K562 (cell line): ENCODE data around the gene ZNF503. TPM values are rescaled to one million over a fixed set of nuclear protein-coding genes. Genes with fewer than 3 reads are reported as not detected.

Experiments used
- ATAC-seq: fragments of 200-7000 bp; cut with Tn5 transposase; 3 replicates; pipeline ENCODE4 v1.9.1; 2020; ENCODE audit warnings: moderate library complexity
- BruUV-seq: library from RNA; stranded (reverse); fragments of 400-500 nt; replicated peaks from 2 replicates; lab custom pipeline; 2021; lab: Mats Ljungman, UMichigan
- CTCF ChIA-PET: fragments of 300-600 bp; formaldehyde crosslinking; extraction: SDS; loops from one replicate; lab custom pipeline; 2021; ENCODE audit warnings: low intra/inter-chr PET ratio; lab: Yijun Ruan, JAX
- POLR2A ChIA-PET: fragments of 300-600, 350-650 bp; sonication (Branson Sonifier 250); formaldehyde crosslinking; extraction: SDS; loops from one replicate; lab custom pipeline; 2021; ENCODE audit warnings: antibody characterized with exemption, inconsistent platforms; lab: Yijun Ruan, JAX
- DNase-seq, 4 experiments: peaks; one replicate each; pipeline versions ENCODE4 v3.0.0 to v3.0.0-alpha.2; 2011 to 2018; ENCODE audit warnings: low spot score in 3 of 4, mixed read lengths in 3 of 4; ENCODE audit errors: extremely low read depth in 1 of 4
- FAIRE-seq: peaks from 2 replicates; lab custom pipeline; 2011; peaks lifted over from hg19 to GRCh38; lab: Jason Lieb, UNC
- H2AFZ ChIP-seq: 2 replicates; pipeline ENCODE4 v1.6.0; 2011; ENCODE audit warnings: low read depth, low read length, control low read depth, inconsistent platforms
- H3K27ac ChIP-seq: fragments of 200-600 bp; 3 replicates; pipeline ENCODE4 v1.8.0; 2011; ENCODE audit warnings: low read depth, mild to moderate bottlenecking, control low read depth, inconsistent platforms, low read length, moderate library complexity, mixed read lengths; ENCODE audit errors: extremely low read depth
- H3K27me3 ChIP-seq, 2 experiments: fragments of 300-600 bp in 1 of 2; 2 replicates in 1 of 2; 3 replicates in 1 of 2; pipeline versions ENCODE4 v1.6.0 to v1.8.0; 2011; ENCODE audit warnings: inconsistent platforms in 2 of 2, low read length in 2 of 2, mild to moderate bottlenecking in 1 of 2, mixed read lengths in 1 of 2, moderate library complexity in 1 of 2; ENCODE audit not compliant: control insufficient read depth in 2 of 2, insufficient read depth in 2 of 2
- H3K36me3 ChIP-seq: fragments of 300-600 bp; 3 replicates; pipeline ENCODE4 v1.8.0; 2011; ENCODE audit warnings: mild to moderate bottlenecking, low read length, inconsistent platforms; ENCODE audit not compliant: control insufficient read depth, insufficient read depth
- H3K4me1 ChIP-seq, 2 experiments: fragments of 200-600 bp in 1 of 2; replicated peaks in 1 of 2; 2 replicates in 1 of 2; 3 replicates in 1 of 2; pipeline versions ENCODE4 v1.5.1 to v1.8.0; 2011; ENCODE audit warnings: inconsistent platforms in 2 of 2, low read length in 2 of 2, mild to moderate bottlenecking in 1 of 2, mixed read lengths in 1 of 2, moderate library complexity in 1 of 2; ENCODE audit not compliant: control insufficient read depth in 2 of 2, insufficient read depth in 2 of 2
- H3K4me2 ChIP-seq: 2 replicates; pipeline ENCODE4 v1.6.1; 2011; ENCODE audit warnings: low read length, control low read depth, inconsistent platforms, mixed read lengths; ENCODE audit not compliant: insufficient read depth
- H3K4me3 ChIP-seq: fragments of 200-600 bp; sonication (generic), shearing (Covaris generic); 2 replicates; pipeline ENCODE4 v1.5.1; 2016; ENCODE audit warnings: control low read depth, inconsistent platforms
- H3K79me2 ChIP-seq: fragments of 200-600 bp; 3 replicates; pipeline ENCODE4 v1.8.0; 2011; ENCODE audit warnings: low read length, inconsistent platforms; ENCODE audit not compliant: control insufficient read depth, insufficient read depth
- H3K9ac ChIP-seq, 2 experiments: 2 replicates each; pipeline versions ENCODE4 v1.6.0 to v1.6.1; 2011; ENCODE audit warnings: low read depth in 2 of 2, low read length in 2 of 2, control low read depth in 1 of 2, inconsistent platforms in 1 of 2, mild to moderate bottlenecking in 1 of 2, mixed read lengths in 1 of 2; ENCODE audit not compliant: insufficient read depth in 1 of 2
- H3K9me1 ChIP-seq: one replicate; pipeline ENCODE4 v1.6.0; 2011; ENCODE audit warnings: inconsistent platforms, mild to moderate bottlenecking, low read length, moderate library complexity; ENCODE audit not compliant: control insufficient read depth, insufficient read depth
- H3K9me3 ChIP-seq: replicated peaks from 2 replicates; pipeline ENCODE4 v1.5.1; 2011; ENCODE audit warnings: low read depth, low read length, inconsistent platforms; ENCODE audit not compliant: control insufficient read depth, insufficient read depth
- H4K20me1 ChIP-seq: replicated peaks from 2 replicates; pipeline ENCODE4 v1.6.1; 2011; ENCODE audit warnings: low read length, inconsistent platforms, mixed read lengths; ENCODE audit not compliant: control insufficient read depth, insufficient read depth
- ARNT ChIP-seq, 2 experiments: fragments of 450-650 bp; IDR thresholded peaks; 2 replicates each; pipeline ENCODE4 v1.6.1; 2016; ENCODE audit warnings: mild to moderate bottlenecking in 1 of 2
- COPS2 ChIP-seq: fragments of 450-650 bp; conservative IDR thresholded peaks from 2 replicates; pipeline ENCODE4 v1.6.1; 2016; ENCODE audit warnings: mild to moderate bottlenecking, moderate library complexity
- HOMEZ ChIP-seq: fragments of 250-450 bp; sonication (Bioruptor Pico); IDR thresholded peaks from 2 replicates; pipeline ENCODE4 v1.4.0; 2020; ENCODE audit warnings: mild to moderate bottlenecking, moderate library complexity
- IRF9 ChIP-seq: fragments of 450-650 bp; IDR thresholded peaks from 2 replicates; pipeline ENCODE4 v1.6.1; 2016; ENCODE audit warnings: missing biosample characterization, missing genetic modification characterization
- KHSRP ChIP-seq: fragments of 450-650 bp; IDR thresholded peaks from 2 replicates; pipeline ENCODE4 v1.6.1; 2017
- MCM2 ChIP-seq: fragments of 450-650 bp; IDR thresholded peaks from 2 replicates; pipeline ENCODE4 v1.6.1; 2017; ENCODE audit warnings: low read depth, mild to moderate bottlenecking
- NFYB ChIP-seq: IDR thresholded peaks from 2 replicates; pipeline ENCODE4 v1.6.1; 2011; ENCODE audit warnings: mild to moderate bottlenecking, moderate library complexity; ENCODE audit not compliant: insufficient read length; ENCODE audit errors: extremely low read depth
- NONO ChIP-seq, 2 experiments: fragments of 200-400 bp in 1 of 2; fragments of 450-650 bp in 1 of 2; formaldehyde crosslinking in 1 of 2; IDR thresholded peaks; 2 replicates each; pipeline ENCODE4 v1.6.1; 2017; ENCODE audit warnings: low read depth in 2 of 2, mild to moderate bottlenecking in 2 of 2, moderate library complexity in 2 of 2, low read length in 1 of 2
- POU5F1 ChIP-seq: fragments of 150-350 bp; IDR thresholded peaks from 2 replicates; pipeline ENCODE4 v1.6.1; 2014; ENCODE audit warnings: borderline replicate concordance, low read length, low read depth, mild to moderate bottlenecking; ENCODE audit not compliant: partially characterized antibody
- STAT5A ChIP-seq: IDR thresholded peaks from 2 replicates; pipeline ENCODE4 v1.6.1; 2012; ENCODE audit warnings: low read length, inconsistent platforms, borderline replicate concordance
- WHSC1 ChIP-seq: IDR thresholded peaks from one replicate; pipeline ENCODE4 v1.6.1; 2012; ENCODE audit warnings: low read length, control low read depth, inconsistent platforms
- ZNF140 ChIP-seq: fragments of 250-450 bp; sonication (Bioruptor Pico); IDR thresholded peaks from 2 replicates; pipeline ENCODE4 v1.8.0; 2021; ENCODE audit warnings: moderate library complexity, mild to moderate bottlenecking, inconsistent platforms
- ZNF324 ChIP-seq: fragments of 250-450 bp; sonication (Bioruptor Pico); IDR thresholded peaks from 2 replicates; pipeline ENCODE4 v1.4.0; 2020; ENCODE audit warnings: mild to moderate bottlenecking
- ZNF511 ChIP-seq: sonication (generic); formaldehyde crosslinking; IDR thresholded peaks from 2 replicates; pipeline ENCODE4 v1.8.0; 2022; ENCODE audit warnings: mild to moderate bottlenecking, missing genetic modification reagents
- ZNF551 ChIP-seq: fragments of 250-450 bp; sonication (Bioruptor Pico); IDR thresholded peaks from 2 replicates; pipeline ENCODE4 v1.5.0; 2021; ENCODE audit warnings: mild to moderate bottlenecking, moderate library complexity
- ZNF57 ChIP-seq: fragments of 450-650 bp; formaldehyde crosslinking; IDR thresholded peaks from 2 replicates; pipeline ENCODE4 v1.4.0; 2020; ENCODE audit warnings: mild to moderate bottlenecking, moderate library complexity
- ZNF778 ChIP-seq: fragments of 450-650 bp; formaldehyde crosslinking; IDR thresholded peaks from 2 replicates; pipeline ENCODE4 v1.4.0; 2020; ENCODE audit warnings: mild to moderate bottlenecking, moderate library complexity
- in situ Hi-C: fragments of 300-500 bp; cut with MboI; formaldehyde crosslinking; loops from 4 replicates; pipeline ENCODE4 v1.15.0; 2018; ENCODE audit warnings: inconsistent platforms, mixed read lengths
- intact Hi-C: fragments of 100-400 bp; cut with micrococcal nuclease; formaldehyde crosslinking; loops from 2 replicates; pipeline ENCODE4 v1.14.2; 2022
- polyA plus RNA-seq, 8 experiments: library from polyadenylated mRNA; depleted of rRNA in 4 of 8; stranded (reverse) in 5 of 8; unstranded in 3 of 8; fragments of >200 nt; fragmentation: Nextera tagmentation in 2 of 8; fragmentation: Illumina TruSeq in 1 of 8; extraction: Ambion mirVana in 2 of 8; extraction: Trizol in 1 of 8; gene quantifications; 2 replicates each; pipeline versions ENCODE4 v1.2.1 to v1.2.3, GENCODE V29; 2011 to 2014; ENCODE audit warnings: inconsistent platforms in 1 of 8, missing spikeins in 1 of 8
- total RNA-seq, 7 experiments: library from RNA; depleted of rRNA in 6 of 7; stranded (reverse); fragments of >200 nt in 6 of 7; fragmentation: Illumina TruSeq in 2 of 7; extraction: Trizol in 2 of 7; gene quantifications; 2 replicates each; pipeline versions ENCODE4 v1.2.1 to v1.2.3, GENCODE V29; 2011 to 2021; ENCODE audit warnings: low replicate concordance in 1 of 7
- TF ChIP-seq, protein P1 (sequence below): sonication (generic); formaldehyde crosslinking; IDR thresholded peaks from 2 replicates; pipeline ENCODE4 v1.8.0; 2022; ENCODE audit warnings: missing genetic modification reagents, mild to moderate bottlenecking, moderate library complexity, borderline replicate concordance
- TF ChIP-seq, protein P2 (sequence below): fragments of 250-450 bp; sonication (Bioruptor Pico); IDR thresholded peaks from 2 replicates; pipeline ENCODE4 v1.5.1; 2021; ENCODE audit warnings: mild to moderate bottlenecking

The ZNF503 gene
- total and polyA plus RNA-seq, 9 of the 15 experiments (the other 6 are each of a cell fraction or from before 2014, with no cell fraction given): not detected

DNA sequence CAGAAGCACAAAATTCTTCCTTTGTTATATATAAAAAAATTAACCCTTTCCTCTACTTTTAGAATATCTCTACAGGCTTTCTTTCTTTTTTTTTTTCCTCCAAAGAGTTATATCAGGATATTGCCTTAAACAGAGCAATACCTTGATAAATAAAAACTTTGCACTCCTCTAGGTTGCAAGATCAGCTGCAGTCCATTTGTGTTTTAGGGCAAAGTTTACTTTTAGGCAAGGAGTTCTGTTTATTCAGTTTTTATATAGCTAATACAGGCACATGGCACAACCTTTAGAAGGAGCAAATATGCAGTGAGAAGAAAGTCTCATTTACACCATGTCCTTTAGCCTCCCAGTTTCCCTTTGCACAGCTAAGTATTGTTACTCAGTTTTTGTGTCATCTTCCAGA lies 40.1 kb upstream of the ZNF503 start:
- no peak for DNase-seq
- Histone ChIP-seq H3K27ac (no peak overlapping the region), H3K9me3 (peaks cover 6% of the 10 kb centered on the region), H3K4me2 (no peak overlapping the region), H3K79me2 (no peaks in the 10 kb centered on the region), H3K4me3 (no peak overlapping the region), H3K4me1 (no peaks in the 10 kb centered on the region), H3K27me3 (no peaks in the 10 kb centered on the region), H3K36me3 (no peaks in the 10 kb centered on the region), H2AFZ (no peak overlapping the region), H3K9ac (no peak overlapping the region), H4K20me1 (no peaks in the 10 kb centered on the region), H3K9me1 (no peaks in the 10 kb centered on the region)
- BruUV-seq: no TSS peak
- no peak for FAIRE-seq
- ChIA-PET CTCF (no interaction called here), POLR2A (interaction anchor here (0.7 to 0.9 kb wide), 3 partner anchors 8 to 20 kb away, joined by 3 to 4 read pairs (median 4); no protein-coding TSS in a partner anchor)
- intact Hi-C loops (no loop called here), in situ Hi-C loops (no loop called here)
- ATAC-seq: no peak
- TF ChIP-seq ZNF324 (CRISPR knock-in tag): no peak
- TF ChIP-seq ZNF778 (CRISPR knock-in tag): no peak
- no peak for TF ChIP-seq ZNF57
- no peak for TF ChIP-seq IRF9 (tag)
- TF ChIP-seq ZNF140 (CRISPR knock-in tag): no peak
- TF ChIP-seq ARNT (IDR thresholded peaks at IDR 0.05): no peak
- no peak for TF ChIP-seq STAT5A
- TF ChIP-seq, protein P1, sequence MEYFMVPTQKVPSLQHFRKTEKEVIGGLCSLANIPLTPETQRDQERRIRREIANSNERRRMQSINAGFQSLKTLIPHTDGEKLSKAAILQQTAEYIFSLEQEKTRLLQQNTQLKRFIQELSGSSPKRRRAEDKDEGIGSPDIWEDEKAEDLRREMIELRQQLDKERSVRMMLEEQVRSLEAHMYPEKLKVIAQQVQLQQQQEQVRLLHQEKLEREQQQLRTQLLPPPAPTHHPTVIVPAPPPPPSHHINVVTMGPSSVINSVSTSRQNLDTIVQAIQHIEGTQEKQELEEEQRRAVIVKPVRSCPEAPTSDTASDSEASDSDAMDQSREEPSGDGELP (CRISPR knock-in tag): no peak
- no peak for TF ChIP-seq KHSRP
- no peak for TF ChIP-seq HOMEZ (CRISPR knock-in tag)
- TF ChIP-seq WHSC1: no peak
- TF ChIP-seq ZNF551 (CRISPR knock-in tag): no peak
- no peak for TF ChIP-seq NONO (IDR thresholded peaks at IDR 0.05; ENCODE audit: low read depth in 2 of 2, low read length in 1 of 2)
- no peak for TF ChIP-seq ZNF511 (CRISPR knock-in tag)
- TF ChIP-seq, protein P2, sequence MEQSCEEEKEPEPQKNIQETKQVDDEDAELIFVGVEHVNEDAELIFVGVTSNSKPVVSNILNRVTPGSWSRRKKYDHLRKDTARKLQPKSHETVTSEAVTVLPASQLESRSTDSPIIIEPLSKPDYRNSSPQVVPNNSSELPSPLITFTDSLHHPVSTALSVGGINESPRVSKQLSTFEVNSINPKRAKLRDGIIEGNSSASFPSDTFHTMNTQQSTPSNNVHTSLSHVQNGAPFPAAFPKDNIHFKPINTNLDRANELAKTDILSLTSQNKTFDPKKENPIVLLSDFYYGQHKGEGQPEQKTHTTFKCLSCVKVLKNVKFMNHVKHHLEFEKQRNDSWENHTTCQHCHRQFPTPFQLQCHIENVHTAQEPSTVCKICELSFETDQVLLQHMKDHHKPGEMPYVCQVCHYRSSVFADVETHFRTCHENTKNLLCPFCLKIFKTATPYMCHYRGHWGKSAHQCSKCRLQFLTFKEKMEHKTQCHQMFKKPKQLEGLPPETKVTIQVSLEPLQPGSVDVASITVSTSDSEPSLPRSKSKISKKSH (CRISPR knock-in tag): no peak
- no peak for TF ChIP-seq MCM2
- no peak for TF ChIP-seq NFYB
- no peak for TF ChIP-seq POU5F1
- no peak for TF ChIP-seq COPS2
